ENCODE results near the gene CIAO2B.

DNA sequence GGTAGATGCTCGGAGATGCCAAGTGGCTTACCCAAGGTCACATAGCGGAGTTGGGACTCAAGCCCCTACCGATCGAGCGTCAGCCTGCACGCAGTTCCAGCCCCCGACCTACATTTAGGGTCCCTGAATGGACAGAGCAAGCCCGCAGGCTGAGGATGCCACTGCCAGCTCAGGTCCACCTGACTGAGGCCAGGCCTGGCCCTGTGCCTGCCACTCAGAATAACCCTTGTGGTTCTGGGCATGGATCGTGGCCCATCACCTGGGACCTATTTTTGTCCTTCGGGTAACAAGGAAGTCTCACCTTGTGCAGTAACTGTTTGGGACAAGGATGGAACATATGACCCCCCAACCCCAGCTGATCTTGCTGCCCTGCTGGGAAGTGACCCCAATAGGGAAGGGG, 32.6 kb downstream of the CIAO2B start:
- TF ChIP-seq, protein P1, sequence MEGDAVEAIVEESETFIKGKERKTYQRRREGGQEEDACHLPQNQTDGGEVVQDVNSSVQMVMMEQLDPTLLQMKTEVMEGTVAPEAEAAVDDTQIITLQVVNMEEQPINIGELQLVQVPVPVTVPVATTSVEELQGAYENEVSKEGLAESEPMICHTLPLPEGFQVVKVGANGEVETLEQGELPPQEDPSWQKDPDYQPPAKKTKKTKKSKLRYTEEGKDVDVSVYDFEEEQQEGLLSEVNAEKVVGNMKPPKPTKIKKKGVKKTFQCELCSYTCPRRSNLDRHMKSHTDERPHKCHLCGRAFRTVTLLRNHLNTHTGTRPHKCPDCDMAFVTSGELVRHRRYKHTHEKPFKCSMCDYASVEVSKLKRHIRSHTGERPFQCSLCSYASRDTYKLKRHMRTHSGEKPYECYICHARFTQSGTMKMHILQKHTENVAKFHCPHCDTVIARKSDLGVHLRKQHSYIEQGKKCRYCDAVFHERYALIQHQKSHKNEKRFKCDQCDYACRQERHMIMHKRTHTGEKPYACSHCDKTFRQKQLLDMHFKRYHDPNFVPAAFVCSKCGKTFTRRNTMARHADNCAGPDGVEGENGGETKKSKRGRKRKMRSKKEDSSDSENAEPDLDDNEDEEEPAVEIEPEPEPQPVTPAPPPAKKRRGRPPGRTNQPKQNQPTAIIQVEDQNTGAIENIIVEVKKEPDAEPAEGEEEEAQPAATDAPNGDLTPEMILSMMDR (optimal IDR thresholded peaks at IDR 0.05 in 1 of 3, IDR thresholded peaks at IDR 0.05 in 1 of 3, conservative IDR thresholded peaks at IDR 0.05 in 1 of 3; ENCODE audit: extremely low read depth in 1 of 3, insufficient read depth in 2 of 3, low read length in 3 of 3): no peak
- no peak for TF ChIP-seq EZH2 (IDR thresholded peaks at IDR 0.05; ENCODE audit: low read length)

Data from keratinocyte (primary cell).